ENCODE results near the gene RAD9A.

RAD9A gene

GRCh38 chr11:67409781-67410368, 18.1 kb downstream of the RAD9A start:
- DNase-seq (ENCODE audit: low read depth, low spot score) = no peak

DNA sequence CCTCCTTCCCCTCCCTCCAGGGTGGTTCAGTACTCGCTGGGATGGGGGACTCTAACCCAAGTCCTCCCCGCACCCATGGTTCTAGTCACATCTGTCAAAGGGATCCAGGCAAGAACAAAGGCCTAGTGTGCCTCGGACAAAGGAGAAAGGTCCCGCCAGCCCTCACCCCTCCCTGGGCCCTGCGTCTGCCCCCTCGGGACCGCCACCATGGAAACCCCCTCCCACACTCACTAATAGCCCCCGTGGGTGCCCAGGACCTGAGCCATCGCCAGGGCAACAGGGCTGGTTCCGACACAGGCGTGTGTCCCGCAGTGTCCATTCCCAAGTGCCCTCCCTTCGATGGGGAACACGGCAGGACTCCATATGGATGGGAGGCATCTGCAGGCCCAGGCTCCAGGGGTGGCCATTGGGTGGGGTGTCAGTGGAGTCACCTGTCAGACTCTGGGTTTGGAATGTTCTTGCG, 18.6 kb downstream of the RAD9A start:
- DNase-seq (ENCODE audit: low read depth, low spot score) = no peak

DNA sequence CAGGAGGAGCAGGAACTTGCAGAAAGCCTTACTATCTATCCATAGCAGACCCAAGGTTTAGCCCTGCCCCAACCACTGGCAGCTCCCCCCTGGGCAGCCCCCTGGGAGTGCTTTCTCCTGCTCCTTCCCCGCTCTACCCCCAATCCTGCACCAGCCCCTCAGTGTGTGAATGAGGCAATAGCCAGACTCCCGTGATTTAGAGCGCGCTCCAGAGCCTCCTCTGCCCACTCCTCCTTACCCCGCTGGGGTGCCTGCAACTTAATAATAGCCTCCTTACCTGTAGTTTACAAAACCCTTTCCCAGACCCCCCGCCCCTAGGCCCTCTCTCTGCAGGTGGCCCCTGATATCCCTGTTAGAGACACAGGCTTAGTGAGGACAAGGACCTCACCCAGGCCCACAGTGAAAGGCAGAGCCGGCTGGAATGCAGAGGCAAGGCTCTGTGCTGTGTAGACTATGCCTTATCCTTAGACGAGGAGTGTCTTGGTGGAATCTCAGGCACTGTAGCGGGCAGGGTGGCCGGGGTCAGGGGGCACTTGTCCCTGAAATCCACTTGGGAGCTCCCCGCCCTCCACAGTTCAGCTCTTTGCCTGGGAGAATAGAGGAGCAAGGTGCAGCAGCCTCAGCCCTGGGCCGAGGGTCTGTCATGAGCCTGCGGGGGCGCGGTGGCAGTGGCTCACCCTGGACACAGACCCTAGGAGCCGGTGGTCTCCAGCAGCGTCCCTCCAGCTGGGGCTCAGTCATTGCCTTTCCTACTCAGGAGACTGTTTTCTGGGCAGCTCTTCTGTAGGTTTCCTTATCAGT, 19.4 kb downstream of the RAD9A start:
- no peak for DNase-seq (ENCODE audit: low read depth, low spot score)

DNA sequence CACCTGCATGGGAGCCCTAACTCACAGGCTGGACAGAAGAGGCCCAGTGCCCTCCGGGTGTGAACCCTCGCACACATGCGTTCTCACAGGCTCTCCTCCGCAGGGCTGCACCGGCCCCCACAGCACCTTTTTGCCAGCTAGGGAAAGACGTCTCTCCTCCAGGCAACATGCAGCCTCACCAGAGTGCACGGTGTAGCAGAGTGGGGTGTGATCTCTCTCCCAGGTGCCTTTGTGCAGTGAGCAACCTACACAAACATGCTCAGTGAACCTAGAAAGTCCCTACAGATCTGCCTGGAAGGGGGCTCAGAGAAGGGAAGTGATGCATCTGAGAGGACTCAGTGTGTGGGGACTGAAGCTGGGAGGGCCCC, 20.0 kb downstream of the RAD9A start:
- no peak for DNase-seq (ENCODE audit: low read depth, low spot score)

GRCh38 chr11:67412495-67413179, 20.9 kb downstream of the RAD9A start:
- DNase-seq (ENCODE audit: low read depth, low spot score) = no peak

GRCh38 chr11:67413266-67413849, 21.6 kb downstream of the RAD9A start:
- no peak for DNase-seq (ENCODE audit: low read depth, low spot score)

DNA sequence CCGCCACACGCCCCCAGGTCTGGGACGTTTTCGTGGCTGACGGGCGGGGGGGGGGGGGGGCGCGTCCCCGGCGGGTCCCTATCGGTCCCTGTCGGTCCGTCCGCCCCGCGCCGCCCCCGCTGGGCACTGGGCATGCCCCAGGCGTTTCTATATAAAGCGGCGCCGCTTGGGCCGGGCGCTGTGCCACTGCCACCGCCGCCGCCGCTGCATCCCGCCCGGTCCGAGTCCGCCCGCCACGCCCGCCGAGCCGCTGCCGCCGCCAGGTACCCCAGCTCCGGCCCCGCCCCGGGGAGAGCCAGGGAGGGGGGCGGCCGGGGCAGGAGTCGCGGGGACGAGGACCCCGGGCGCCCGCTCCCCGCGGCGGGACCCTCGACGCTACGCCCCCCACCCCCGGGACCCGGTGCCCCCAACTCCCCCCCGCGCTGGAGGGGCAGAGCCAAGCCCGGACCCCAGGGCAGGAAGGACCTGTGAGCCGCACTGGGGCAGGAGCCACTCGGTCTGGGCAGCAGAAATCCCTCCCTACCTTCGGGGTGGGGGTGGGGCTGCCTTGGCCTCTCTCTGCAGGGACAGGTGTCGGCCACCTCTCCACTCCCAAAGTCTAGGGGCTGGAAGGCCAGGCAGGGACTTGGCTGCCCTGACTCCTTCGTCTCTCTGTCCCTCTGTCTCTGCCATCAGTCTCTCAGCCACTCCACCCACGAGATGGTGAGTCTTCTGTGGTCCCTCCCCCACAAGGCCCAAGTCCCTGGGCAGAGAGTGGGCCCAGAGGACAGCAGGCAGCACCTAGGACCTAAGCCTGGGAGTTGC, 23.9 kb downstream of the RAD9A start, which contains the start of gene CARNS1:
Gene CARNS1, plus strand, starts transcription at position 178 of the 804 bp plus-strand sequence. Its CDS starts 522 bp downstream, at position 700.
- DNase-seq (ENCODE audit: low read depth, low spot score) = no peak

- DNase-seq (ENCODE audit: low read depth, low spot score) = no peak
Measured at GRCh38 chr11:67416416-67417335, 24.9 kb downstream of the RAD9A start.

- DNase-seq (ENCODE audit: low read depth, low spot score) = no peak
Measured at GRCh38 chr11:67417425-67417824, 25.6 kb downstream of the RAD9A start.

DNA sequence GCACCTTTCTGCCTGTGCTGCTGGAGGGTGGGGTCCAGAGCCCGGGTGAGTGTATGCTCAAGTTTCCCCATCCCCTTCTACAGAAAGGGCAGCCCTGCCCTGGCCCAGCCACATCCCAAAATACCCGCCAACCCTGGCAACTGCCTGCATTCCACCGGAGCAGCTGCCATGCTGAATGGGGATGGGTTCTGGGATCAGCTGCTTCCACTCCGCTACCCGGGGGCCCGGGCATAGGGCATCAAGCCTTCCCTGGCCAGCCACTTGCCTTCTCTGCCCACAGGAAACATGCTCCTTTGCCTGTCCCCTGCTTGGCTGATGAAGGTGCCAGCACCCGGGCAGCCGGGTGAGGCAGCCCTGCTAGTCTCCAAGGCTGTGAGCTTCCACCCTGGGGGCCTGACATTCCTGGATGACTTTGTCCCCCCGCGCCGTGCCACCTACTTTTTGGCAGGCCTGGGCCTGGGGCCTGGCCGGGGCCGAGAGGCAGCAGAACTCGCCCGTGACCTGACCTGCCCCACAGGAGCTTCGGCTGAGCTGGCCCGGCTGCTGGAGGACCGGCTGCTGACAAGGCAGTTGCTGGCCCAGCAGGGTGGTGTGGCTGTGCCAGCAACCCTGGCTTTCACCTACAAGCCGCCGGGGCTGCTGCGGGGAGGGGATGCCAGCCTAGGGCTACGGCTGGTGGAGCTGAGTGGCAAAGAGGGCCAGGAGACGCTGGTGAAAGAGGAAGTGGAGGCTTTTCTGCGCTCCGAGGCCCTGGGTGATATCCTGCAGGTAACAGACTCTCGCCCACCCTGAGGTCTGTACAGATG, 26.9 kb downstream of the RAD9A start:
- no peak for DNase-seq (ENCODE audit: low read depth, low spot score)

GRCh38 chr11:67419325-67420049, 27.7 kb downstream of the RAD9A start:
- no peak for DNase-seq (ENCODE audit: low read depth, low spot score)

GRCh38 chr11:67420147-67420645, 28.4 kb downstream of the RAD9A start:
- DNase-seq (ENCODE audit: low read depth, low spot score) = no peak

DNA sequence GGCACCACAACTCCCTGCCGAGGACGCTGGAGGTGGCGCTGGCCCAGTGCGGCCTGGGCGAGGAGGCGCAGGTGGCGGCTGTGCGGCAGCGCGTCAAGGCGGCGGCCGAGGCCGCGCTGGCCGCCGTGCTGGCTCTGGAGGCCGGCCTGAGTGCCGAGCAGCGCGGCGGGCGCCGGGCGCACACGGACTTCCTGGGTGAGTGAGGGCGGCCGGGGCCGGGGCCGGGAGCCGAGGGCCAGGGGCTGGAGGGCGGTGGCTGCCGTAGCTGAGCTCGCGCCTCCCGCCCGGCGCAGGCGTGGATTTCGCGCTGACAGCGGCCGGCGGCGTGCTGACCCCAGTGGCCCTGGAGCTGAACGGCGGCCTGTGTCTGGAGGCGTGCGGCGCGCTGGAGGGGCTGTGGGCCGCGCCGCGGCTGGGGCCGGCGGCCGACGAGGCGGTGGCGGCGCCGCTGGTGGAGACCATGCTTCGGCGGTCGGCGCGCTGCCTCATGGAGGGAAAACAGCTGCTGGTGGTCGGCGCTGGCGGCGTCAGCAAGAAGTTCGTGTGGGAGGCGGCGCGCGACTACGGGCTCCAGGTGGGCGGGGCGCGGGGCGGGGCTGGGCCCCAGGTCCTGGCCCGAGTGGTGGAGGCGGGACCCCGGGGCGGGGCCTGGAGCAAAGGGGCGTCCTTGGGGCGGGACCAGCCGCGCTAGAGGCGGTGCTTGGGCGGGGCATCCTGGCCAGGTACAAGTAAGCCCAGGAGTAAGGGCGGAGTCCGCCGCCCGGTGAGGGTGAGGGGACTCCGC, 29.1 kb downstream of the RAD9A start:
- DNase-seq (ENCODE audit: low read depth, low spot score) = peak; percentile 97

DNA sequence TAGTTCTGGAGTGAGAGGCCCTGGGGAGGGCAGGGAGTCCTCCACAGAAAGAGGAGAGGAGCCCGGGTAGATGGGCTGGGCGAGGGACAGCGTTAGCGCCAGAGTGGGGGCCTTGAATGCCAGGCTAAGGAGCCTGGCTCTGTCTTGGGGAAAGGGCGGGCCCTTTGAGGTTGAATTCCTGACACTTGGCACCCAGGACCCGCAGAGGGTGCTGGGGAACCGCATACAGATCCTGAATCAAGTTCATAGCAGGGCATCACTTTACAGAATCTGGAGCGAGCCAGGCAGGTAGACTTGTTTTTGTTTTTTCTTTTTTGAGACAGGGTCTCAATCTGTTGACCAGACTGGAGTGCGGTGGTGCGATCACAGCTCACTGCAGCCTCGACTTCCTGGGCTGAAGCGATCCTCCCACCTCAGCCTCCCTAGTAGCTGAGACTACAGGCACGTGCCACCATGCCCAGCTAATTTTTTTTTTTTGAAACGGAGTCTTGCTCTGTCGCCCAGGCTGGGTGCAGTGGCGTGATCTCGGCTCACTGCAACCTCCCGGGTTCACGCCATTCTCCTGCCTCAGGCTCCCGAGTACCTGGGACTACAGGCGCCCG, 29.7 kb downstream of the RAD9A start:
- no peak for DNase-seq (ENCODE audit: low read depth, low spot score)

GRCh38 chr11:67422891-67423290, 31.1 kb downstream of the RAD9A start:
- DNase-seq (ENCODE audit: low read depth, low spot score) = no peak

DNA sequence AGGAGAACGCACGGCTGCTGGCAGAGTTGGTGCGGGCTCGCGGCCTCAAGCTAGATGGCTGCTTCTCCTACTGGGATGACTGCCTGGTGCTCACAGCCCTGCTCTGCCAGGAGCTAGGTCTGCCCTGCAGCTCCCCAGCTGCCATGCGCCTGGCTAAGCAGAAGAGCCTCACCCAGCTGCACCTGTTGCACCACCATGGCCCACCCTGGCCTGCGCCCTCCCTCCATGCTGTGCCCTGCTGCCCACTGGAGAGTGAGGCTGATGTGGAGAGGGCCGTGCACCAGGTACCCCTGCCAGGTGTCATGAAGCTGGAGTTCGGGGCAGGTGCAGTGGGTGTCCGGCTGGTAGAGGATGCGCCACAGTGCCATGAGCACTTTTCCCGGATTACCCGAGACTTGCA, 31.7 kb downstream of the RAD9A start:
- DNase-seq (ENCODE audit: low read depth, low spot score) = no peak

- DNase-seq (ENCODE audit: low read depth, low spot score) = no peak
Measured at GRCh38 chr11:67423891-67424613, 32.3 kb downstream of the RAD9A start.

Measured in activated naive CD8-positive, alpha-beta T cell treated with anti-CD3 and anti-CD28 coated beads, Interleukin-2, amount 50 U/mL, for 16 hours (primary cell).